A549 (cell line): ENCODE data around the gene USP6NL. TPM values are rescaled to one million over a fixed set of nuclear protein-coding genes. Genes with fewer than 3 reads are reported as not detected.

Experiments used
- ATAC-seq, 2 experiments: fragments of 200-7000 bp in 1 of 2; fragments of >200 bp in 1 of 2; cut with Nextera tagmentation in 1 of 2; cut with Tn5 transposase in 1 of 2; 3 replicates each; pipeline versions ENCODE4 v1.8.0 to v1.9.1; 2018 to 2020; ENCODE audit warnings: mild to moderate bottlenecking in 1 of 2, moderate library complexity in 1 of 2
- CTCF ChIA-PET: fragments of 300-600 bp; sonication (Branson Sonifier 250); formaldehyde crosslinking; extraction: SDS; loops from one replicate; lab custom pipeline; 2021; ENCODE audit warnings: antibody characterized with exemption, inconsistent platforms; lab: Yijun Ruan, JAX
- POLR2A ChIA-PET: fragments of 350-600 bp; formaldehyde crosslinking; extraction: SDS; loops from one replicate; lab custom pipeline; 2021; ENCODE audit warnings: antibody characterized with exemption, inconsistent platforms; lab: Yijun Ruan, JAX
- DNase-seq, 2 experiments: peaks; one replicate each; pipeline versions ENCODE4 v3.0.0 to v3.0.0-alpha.2; 2011 to 2016; ENCODE audit warnings: low read depth in 1 of 2, low spot score in 1 of 2
- FAIRE-seq: peaks from 2 replicates; lab custom pipeline; 2011; peaks lifted over from hg19 to GRCh38; lab: Jason Lieb, UNC
- H3K27ac ChIP-seq, 2 experiments: fragments of >200 bp; sonication (Bioruptor Twin); formaldehyde crosslinking; 3 replicates each; pipeline ENCODE4 v1.5.1; 2016 to 2017
- H3K4me1 ChIP-seq: fragments of >200 bp; sonication (Bioruptor Twin); formaldehyde crosslinking; 3 replicates; pipeline ENCODE4 v1.6.1; 2016
- H3K4me2 ChIP-seq: fragments of >200 bp; sonication (Bioruptor Twin); formaldehyde crosslinking; 3 replicates; pipeline ENCODE4 v1.6.1; 2016
- H3K4me3 ChIP-seq: fragments of >200 bp; sonication (Bioruptor Twin); formaldehyde crosslinking; 3 replicates; pipeline ENCODE4 v1.5.1; 2016
- H3K9me3 ChIP-seq: fragments of >200 bp; sonication (Bioruptor Twin); formaldehyde crosslinking; 3 replicates; pipeline ENCODE4 v1.6.1; 2016
- EHF ChIP-seq: fragments of 250-450 bp; sonication (Bioruptor Pico); IDR thresholded peaks from 2 replicates; pipeline ENCODE4 v1.5.0; 2020; ENCODE audit warnings: mild to moderate bottlenecking
- EP300 ChIP-seq, 2 experiments: fragments of >200 bp; sonication (Bioruptor Twin); formaldehyde crosslinking; IDR thresholded peaks; 2 replicates in 1 of 2; 3 replicates in 1 of 2; pipeline ENCODE4 v1.6.1; 2016 to 2017
- FOSL2 ChIP-seq, 2 experiments: fragments of 450-650 bp in 1 of 2; fragments of >200 bp in 1 of 2; sonication (Bioruptor Twin) in 1 of 2; formaldehyde crosslinking; IDR thresholded peaks; 2 replicates each; pipeline versions ENCODE4 v1.5.0 to v1.6.1; 2016 to 2020; ENCODE audit warnings: mild to moderate bottlenecking in 1 of 2, moderate library complexity in 1 of 2
- GATA3 ChIP-seq: IDR thresholded peaks from 2 replicates; pipeline ENCODE4 v1.6.1; 2012; ENCODE audit warnings: borderline replicate concordance
- HOXB5 ChIP-seq: fragments of 250-450 bp; sonication (Bioruptor Pico); IDR thresholded peaks from 2 replicates; pipeline ENCODE4 v1.5.0; 2020; ENCODE audit warnings: mild to moderate bottlenecking, moderate library complexity
- JUNB ChIP-seq: fragments of >200 bp; sonication (Bioruptor Twin); formaldehyde crosslinking; IDR thresholded peaks from 2 replicates; pipeline ENCODE4 v1.6.1; 2016
- KDM1A ChIP-seq: fragments of 200-600 bp; sonication (generic); IDR thresholded peaks from 2 replicates; pipeline ENCODE4 v1.6.1; 2016; ENCODE audit warnings: low read depth, mild to moderate bottlenecking
- KDM5A ChIP-seq: fragments of 200-600 bp; sonication (generic); IDR thresholded peaks from 2 replicates; pipeline ENCODE4 v1.6.1; 2016; ENCODE audit warnings: antibody characterized with exemption, mild to moderate bottlenecking
- MAFK ChIP-seq: fragments of 450-650 bp; IDR thresholded peaks from 2 replicates; pipeline ENCODE4 v1.6.1; 2014; ENCODE audit not compliant: partially characterized antibody
- POLR2AphosphoS2 ChIP-seq: conservative IDR thresholded peaks from 2 replicates; pipeline ENCODE4 v1.6.1; 2012; ENCODE audit warnings: low read length, improper control_type of control experiment, inconsistent platforms
- RCOR1 ChIP-seq: fragments of 150-350 bp; IDR thresholded peaks from 2 replicates; pipeline ENCODE4 v1.6.1; 2014; ENCODE audit warnings: antibody characterized with exemption, low read length, low read depth
- ZC3H11A ChIP-seq: fragments of 450-650 bp; IDR thresholded peaks from 2 replicates; pipeline ENCODE4 v1.6.1; 2014; ENCODE audit warnings: antibody characterized with exemption, mild to moderate bottlenecking
- WGBS: methylation state at CpG from one replicate; pipeline ENCODE4 v1.1.6; 2017; ENCODE audit errors: missing lambda C conversion rate; 5-methylcytosine and 5-hydroxymethylcytosine counted together
- polyA plus RNA-seq, 4 experiments: library from polyadenylated mRNA; depleted of rRNA in 3 of 4; stranded (reverse); fragments of >200 nt; fragmentation: RNase III in 1 of 4; extraction: RNeasy Plus Mini Kit Qiagen cat#74134 plus additional on column Dnase treatment in 1 of 4; gene quantifications; 2 replicates in 3 of 4; 3 replicates in 1 of 4; pipeline ENCODE4 v1.2.3, GENCODE V29; 2011 to 2017
- TF ChIP-seq, protein P1 (sequence below): IDR thresholded peaks from 2 replicates; pipeline ENCODE4 v1.6.1; 2012
- TF ChIP-seq, protein P2 (sequence below): fragments of 450-650 bp; IDR thresholded peaks from 2 replicates; pipeline ENCODE4 v1.6.1; 2014; ENCODE audit warnings: antibody characterized with exemption
- TF ChIP-seq, protein P3 (sequence below): fragments of 250-450 bp; sonication (Bioruptor Pico); IDR thresholded peaks from 2 replicates; pipeline ENCODE4 v1.5.0; 2021; ENCODE audit warnings: mild to moderate bottlenecking, moderate library complexity, borderline replicate concordance
- TF ChIP-seq, protein P4 (sequence below): IDR thresholded peaks from 2 replicates; pipeline ENCODE4 v1.6.1; 2012

Gene USP6NL
- polyA plus RNA-seq, 2 of the 4 experiments (the other 2 are of a cell fraction) = 10.6 to 18.2 TPM

DNA sequence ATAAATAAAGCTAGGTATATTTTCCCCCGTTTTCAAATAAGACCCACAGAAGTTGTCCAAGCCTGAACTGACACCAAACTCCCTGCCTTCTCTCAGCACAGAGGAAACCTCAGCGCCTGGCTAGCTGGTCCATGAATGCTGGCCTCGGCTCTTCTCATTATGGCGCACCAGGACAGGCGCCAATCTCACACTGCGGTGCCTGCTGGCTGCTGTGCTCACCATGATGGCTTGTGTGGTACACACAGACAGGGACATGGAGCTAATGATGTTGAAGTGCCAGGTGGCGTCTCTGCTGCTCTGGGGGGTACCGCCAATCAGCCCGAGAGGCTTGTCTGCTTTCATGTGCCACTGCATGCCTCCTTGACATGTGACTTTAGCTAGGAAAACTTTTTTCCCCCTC lies 43.2 kb upstream of the USP6NL start:
- DNase-seq (no peak), ATAC-seq (no peak), FAIRE-seq (no peak)
- TF ChIP-seq, protein P1, sequence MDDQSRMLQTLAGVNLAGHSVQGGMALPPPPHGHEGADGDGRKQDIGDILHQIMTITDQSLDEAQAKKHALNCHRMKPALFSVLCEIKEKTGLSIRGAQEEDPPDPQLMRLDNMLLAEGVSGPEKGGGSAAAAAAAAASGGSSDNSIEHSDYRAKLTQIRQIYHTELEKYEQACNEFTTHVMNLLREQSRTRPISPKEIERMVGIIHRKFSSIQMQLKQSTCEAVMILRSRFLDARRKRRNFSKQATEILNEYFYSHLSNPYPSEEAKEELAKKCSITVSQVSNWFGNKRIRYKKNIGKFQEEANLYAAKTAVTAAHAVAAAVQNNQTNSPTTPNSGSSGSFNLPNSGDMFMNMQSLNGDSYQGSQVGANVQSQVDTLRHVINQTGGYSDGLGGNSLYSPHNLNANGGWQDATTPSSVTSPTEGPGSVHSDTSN = no peak
- no peak for TF ChIP-seq POLR2AphosphoS2
- TF ChIP-seq, protein P2, sequence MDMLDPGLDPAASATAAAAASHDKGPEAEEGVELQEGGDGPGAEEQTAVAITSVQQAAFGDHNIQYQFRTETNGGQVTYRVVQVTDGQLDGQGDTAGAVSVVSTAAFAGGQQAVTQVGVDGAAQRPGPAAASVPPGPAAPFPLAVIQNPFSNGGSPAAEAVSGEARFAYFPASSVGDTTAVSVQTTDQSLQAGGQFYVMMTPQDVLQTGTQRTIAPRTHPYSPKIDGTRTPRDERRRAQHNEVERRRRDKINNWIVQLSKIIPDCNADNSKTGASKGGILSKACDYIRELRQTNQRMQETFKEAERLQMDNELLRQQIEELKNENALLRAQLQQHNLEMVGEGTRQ = no peak
- TF ChIP-seq EP300 (IDR thresholded peaks at IDR 0.05) = no peak
- TF ChIP-seq HOXB5 (CRISPR knock-in tag) = no peak
- TF ChIP-seq GATA3 = no peak
- TF ChIP-seq, protein P3, sequence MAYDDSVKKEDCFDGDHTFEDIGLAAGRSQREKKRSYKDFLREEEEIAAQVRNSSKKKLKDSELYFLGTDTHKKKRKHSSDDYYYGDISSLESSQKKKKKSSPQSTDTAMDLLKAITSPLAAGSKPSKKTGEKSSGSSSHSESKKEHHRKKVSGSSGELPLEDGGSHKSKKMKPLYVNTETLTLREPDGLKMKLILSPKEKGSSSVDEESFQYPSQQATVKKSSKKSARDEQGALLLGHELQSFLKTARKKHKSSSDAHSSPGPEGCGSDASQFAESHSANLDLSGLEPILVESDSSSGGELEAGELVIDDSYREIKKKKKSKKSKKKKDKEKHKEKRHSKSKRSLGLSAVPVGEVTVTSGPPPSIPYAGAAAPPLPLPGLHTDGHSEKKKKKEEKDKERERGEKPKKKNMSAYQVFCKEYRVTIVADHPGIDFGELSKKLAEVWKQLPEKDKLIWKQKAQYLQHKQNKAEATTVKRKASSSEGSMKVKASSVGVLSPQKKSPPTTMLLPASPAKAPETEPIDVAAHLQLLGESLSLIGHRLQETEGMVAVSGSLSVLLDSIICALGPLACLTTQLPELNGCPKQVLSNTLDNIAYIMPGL (CRISPR knock-in tag) = no peak
- no peak for TF ChIP-seq ZC3H11A
- TF ChIP-seq FOSL2 (IDR thresholded peaks at IDR 0.05) = no peak
- no peak for TF ChIP-seq FOSL2 (CRISPR knock-in tag; IDR thresholded peaks at IDR 0.05)
- no peak for TF ChIP-seq RCOR1
- TF ChIP-seq KDM1A = no peak
- no peak for TF ChIP-seq JUNB
- TF ChIP-seq EHF = no peak
- TF ChIP-seq KDM5A = no peak
- no peak for TF ChIP-seq MAFK
- ChIA-PET CTCF (interaction anchor here (0.8 to 1.5 kb wide), 4 partner anchors 10 to 165 kb away, joined by 3 to 4 read pairs (median 3); no protein-coding TSS in a partner anchor), POLR2A (no interaction called here)
- Histone ChIP-seq H3K4me3 (no peak overlapping the region), H3K27ac (no peak overlapping the region), H3K4me1 (peaks cover 2% of the 10 kb centered on the region; the same call in 2 of the 3 replicates), H3K9me3 (no peaks in the 10 kb centered on the region), H3K4me2 (no peak overlapping the region)
- WGBS = 71% methylated on average over 9 of the region's 9 CpGs

DNA sequence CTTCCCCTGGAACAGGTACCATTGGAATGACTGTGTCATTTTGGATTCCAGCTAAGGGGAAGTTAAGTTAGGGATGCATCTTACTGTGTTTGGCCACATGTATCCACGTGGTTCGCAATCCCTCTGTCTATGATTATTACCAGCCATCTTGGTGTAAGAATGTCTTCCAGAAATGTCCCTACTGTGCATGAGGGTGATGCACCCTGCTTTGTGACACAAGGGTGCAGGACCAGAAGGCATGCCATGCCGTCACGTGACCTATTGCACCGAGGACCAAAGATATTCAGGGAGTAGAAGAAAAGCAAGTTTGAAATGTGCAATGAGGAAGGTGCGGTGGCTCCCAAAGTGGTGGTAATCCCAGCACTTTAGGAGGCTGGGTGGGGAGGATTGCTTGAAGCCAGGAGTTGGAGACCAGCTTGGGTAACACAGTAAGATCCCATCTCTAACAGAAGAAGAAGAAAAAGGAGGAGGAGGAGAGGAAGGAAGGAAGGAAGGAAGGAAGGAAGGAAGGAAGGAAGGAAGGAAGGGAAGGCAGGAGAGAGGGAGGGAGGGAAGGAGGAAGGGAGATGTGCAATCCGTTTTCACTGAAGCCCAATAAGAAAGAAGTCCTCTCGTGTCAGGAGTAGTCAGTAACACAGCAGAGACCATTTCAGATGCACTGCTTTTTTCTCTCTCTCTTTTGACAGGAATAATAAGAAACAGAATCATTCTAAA lies 42.5 kb upstream of the USP6NL start:
- POLR2A ChIA-PET = interaction anchor here (0.6 kb wide), 1 partner anchor 292 kb away, joined by 3 read pairs; no protein-coding TSS in a partner anchor

More for the DNA sequence above, 42.5 kb upstream of the USP6NL start:
- Histone ChIP-seq H3K9me3 (no peaks in the 10 kb centered on the region), H3K4me2 (no peak overlapping the region), H3K27ac (no peak overlapping the region), H3K4me1 (peaks cover 5% of the 10 kb centered on the region; the same call in 2 of the 3 replicates), H3K4me3 (no peak overlapping the region)
- CTCF ChIA-PET = interaction anchor here (1.5 kb wide), 1 partner anchor 103 kb away, joined by 4 read pairs; no protein-coding TSS in a partner anchor
- 37% methylated on average over 8 of the region's 8 CpGs for WGBS
- FAIRE-seq = no peak
- DNase-seq = no peak
- TF ChIP-seq EP300 (IDR thresholded peaks at IDR 0.05) (no peak), ZC3H11A (no peak)
- TF ChIP-seq, protein P4, sequence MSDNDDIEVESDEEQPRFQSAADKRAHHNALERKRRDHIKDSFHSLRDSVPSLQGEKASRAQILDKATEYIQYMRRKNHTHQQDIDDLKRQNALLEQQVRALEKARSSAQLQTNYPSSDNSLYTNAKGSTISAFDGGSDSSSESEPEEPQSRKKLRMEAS = no peak
- TF ChIP-seq, protein P2 = peak; percentile 55; the same call in 1 of the 2 replicates
- no peak for ATAC-seq
